ENCODE results near the gene ZNF26.
"Not testable (repeated sequence)": the region's sequence is repeated elsewhere in the genome, so short reads cannot be mapped to it uniquely, and the experiment has no call there.

The ZNF26 gene, protein sequence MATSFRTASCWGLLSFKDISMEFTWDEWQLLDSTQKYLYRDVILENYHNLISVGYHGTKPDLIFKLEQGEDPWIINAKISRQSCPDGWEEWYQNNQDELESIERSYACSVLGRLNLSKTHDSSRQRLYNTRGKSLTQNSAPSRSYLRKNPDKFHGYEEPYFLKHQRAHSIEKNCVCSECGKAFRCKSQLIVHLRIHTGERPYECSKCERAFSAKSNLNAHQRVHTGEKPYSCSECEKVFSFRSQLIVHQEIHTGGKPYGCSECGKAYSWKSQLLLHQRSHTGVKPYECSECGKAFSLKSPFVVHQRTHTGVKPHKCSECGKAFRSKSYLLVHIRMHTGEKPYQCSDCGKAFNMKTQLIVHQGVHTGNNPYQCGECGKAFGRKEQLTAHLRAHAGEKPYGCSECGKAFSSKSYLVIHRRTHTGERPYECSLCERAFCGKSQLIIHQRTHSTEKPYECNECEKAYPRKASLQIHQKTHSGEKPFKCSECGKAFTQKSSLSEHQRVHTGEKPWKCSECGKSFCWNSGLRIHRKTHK

GRCh38 chr12:132986001-132986884 lies at the start of gene ZNF26:
TSS of gene ZNF26 (plus strand) at chr12:132986367. CDS start at chr12:132986841, 474 bp downstream.
- peak; percentile 85 for DNase-seq (ENCODE audit: low read depth)

DNA sequence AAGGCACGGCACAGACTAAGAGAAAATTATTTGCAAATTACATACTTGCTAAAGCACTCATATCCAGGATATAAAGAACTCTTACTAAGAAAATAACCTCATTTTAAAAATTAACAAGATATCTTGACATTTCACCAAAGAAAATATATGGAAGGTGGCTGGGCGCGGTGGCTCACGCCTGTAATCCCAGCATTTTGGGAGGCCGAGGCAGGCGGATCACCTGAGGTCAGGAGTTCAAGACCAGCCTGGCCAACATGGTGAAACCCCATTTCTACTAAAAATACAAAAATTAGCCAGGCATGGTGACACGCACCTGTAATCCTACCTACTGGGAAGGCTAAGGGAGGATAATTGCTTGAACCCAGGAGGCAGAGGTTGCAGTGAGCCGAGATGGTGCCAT lies 49.2 kb upstream of the ZNF26 start:
- not testable (repeated sequence) for DNase-seq (ENCODE audit: low read depth)

DNA sequence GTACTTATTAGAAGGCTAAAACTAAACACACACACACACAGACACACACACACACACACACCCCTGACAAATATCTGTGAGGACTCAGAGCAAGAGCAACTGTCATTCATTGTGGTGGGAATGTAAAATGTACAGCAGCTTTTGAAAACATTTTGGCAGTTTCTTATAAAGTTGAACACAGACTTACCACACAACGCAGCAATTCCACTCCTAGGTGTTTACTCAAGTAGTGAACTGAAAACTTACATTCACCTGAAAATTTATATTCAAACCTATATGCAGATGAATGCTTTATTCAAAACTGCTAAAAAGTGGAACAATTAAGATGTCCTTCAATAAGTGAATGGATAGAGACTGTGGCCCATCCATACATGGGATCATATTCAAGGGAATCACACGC lies 48.7 kb upstream of the ZNF26 start:
- no peak for DNase-seq (ENCODE audit: low read depth)

- not testable (repeated sequence) for DNase-seq (ENCODE audit: low read depth)
Measured at GRCh38 chr12:132938807-132939206, 47.4 kb upstream of the ZNF26 start.

DNA sequence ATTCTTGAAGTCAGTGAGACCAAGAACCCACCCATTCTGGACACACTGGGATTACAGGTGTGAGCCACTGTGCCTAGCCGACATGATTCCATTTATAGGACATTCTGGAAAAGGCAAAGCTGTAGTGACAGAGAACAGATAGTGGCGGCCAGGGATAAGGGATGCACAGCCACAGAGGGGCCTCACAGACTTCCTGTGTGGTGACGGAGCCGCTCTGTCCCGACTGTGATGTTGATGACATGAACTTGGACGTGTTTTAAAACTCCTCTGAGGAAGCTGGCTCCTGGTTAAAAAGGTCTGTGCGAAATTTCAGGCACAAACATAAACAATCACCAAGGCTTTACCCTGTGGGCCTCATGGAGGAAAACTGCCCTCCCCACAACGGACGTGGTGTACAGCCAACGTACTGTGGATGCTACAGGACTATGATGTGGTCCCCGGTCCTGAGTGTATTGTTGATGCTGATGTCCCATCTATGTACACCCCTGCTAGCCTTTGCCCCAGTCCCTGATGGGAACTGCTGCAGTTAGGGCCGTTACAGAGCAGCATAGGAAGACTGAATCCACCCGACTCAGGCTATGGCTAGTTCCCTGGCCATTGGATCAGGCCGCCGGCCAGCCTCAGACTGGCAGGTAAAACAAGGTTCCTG lies 46.0 kb upstream of the ZNF26 start:
- no peak for DNase-seq (ENCODE audit: low read depth)

DNA sequence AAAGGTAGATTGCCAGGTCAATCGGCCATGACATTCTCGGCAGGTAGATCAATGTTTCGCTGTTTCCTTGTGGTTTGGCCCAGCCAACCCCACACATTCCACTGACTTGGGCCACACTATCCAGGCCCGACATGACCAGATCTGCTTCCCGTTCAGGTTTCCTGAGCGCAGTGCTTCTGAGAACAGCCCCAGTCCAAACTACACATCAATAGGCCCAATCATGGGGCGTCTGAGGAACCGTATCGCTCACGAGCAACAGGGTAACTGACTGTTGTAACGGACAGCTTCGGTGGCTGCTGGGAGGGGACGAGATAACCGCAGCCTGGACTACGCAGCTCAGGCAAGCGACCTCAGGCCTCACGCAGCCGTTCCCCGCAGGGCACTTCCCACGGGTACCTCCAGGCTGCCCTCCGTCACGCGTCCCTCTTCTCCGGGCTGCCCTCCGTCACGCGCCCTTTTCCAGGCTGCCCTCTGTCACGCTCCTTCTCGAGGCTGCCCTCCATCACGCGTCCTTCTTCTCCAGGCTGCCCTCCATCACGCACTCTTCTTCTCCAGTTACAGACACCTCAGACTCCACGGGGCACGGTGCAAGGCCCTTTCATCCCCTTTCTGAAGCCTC lies 44.7 kb upstream of the ZNF26 start:
- DNase-seq (ENCODE audit: low read depth): no peak

GRCh38 chr12:132942611-132943010 lies 43.6 kb upstream of the ZNF26 start:
- no peak for DNase-seq (ENCODE audit: low read depth)

DNA sequence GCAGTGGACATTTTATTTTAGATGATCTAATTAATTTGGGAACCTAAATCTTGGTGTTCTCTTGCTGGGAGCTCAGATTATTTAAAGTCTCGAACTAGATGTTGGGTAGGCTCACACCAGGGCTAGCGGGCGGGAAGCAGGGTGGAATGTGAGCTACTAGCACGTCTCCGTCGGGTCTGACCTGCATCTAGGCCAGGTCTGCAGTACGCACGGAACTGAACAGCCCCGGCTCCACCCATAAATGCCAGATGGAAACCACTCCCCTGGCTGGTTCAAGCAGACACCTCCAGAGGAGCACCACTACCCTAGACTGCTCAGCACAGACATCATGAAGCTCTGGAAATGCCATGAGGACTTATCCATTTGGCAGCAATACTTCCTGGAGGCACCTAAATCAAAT lies 40.4 kb upstream of the ZNF26 start:
- no peak for DNase-seq (ENCODE audit: low read depth)

DNA sequence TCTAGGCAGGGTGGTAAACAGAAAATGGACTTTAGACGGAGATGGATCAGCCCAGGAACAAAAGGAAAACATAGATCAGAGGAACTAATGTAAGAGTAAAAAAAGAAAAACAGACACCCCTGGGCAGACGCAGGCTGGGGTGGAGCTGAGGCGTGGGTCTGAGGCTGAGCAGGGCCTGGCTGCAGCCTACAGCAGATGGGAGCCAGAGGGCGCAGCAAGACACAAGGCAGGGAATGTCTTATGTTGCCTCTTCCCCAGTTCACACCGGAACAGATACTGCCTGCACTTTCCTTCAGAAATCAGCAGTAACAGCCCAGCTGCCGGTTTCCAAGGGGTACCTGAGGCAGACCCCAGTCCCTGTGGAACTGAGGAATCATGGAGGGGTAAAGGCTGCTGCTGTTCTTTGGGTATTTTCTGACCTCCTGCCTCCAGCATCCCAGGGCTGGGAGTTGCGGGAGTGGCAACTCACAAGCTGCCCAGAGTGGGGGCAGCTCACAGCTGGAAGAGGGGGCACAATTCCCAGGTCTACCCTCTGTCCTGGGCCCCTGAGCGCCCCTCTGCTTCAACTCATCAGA lies 39.8 kb upstream of the ZNF26 start:
- DNase-seq (ENCODE audit: low read depth): no peak

DNA sequence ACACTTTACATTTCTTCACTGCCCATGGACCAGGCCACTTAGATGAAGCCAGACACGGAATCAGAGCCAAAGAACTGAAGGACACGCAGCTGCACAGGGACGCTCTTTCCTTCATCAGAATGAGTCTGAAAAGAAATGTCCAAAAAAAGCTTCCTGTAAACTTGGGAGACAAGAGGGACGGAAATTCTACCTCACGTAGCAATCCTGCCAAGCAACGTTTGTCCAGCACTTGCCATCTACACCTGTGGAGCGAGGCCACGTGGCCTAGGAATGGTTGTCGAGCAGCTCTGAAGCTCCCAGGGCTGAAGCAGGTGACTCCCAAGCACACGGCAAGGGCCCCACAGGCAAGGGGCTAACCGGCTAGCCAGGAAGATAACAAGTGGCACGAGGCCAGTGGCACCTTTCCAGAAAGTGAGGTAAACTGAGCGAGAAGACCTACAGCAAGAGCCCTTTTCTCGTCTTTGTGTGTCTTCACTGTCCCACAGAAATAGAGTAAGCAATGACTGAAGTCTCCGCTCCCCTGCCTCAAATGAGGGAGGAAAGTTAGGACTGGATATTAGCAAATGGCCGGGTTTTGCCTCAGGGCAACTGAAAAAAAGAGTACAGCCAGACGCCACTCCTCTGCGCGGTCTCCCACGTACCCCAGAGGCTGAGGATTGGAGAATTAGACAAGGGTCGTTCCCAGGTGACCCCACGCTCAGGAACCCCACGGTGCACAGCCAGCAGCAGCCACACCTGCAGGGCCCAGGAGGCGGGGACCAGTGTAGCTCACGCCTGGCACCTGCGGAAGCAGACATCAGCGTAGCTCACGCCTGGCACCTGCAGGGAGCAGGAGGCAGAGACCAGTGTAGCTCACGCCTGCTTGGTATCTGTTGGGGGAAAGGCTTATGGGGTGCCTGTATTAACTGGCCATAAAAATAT lies 37.8 kb upstream of the ZNF26 start:
- no peak for DNase-seq (ENCODE audit: low read depth)

DNA sequence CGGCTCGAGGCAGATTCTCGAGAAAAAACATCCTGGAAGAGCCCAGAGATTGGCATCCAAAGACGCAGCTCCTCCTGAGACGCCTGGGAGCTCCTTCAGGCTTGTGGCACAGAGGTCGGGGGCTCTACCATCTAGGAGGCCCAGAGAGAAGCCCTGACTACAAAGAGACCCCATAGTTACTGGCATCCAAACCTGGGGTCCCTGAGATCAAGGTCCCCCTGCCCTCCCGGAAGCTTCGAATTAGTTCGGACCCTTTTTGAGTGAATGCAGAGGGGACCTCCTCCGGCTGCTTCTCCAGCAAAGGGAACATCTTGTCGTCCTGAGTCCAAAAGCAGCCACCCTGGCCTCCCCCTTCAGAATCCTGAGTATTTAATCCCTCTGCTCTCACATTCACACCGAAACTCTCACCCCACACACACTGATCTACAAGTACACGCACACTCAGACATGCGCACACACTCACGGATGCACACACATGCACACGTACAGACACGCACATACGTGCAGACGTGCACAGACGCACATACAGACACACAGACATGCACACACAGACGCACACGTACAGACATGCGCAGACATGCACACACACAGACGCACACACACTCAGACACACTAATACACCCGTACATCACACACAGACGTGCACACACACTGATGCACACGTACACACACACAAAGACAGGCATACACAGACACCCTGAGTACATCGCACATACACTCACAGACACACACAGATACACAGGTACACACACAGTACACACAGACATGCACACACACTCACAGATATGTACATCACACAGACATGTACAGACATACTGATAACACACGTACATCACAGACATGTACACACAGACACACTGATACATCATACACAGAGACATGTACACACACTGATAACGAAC lies 36.0 kb upstream of the ZNF26 start:
- DNase-seq (ENCODE audit: low read depth): no peak

- no peak for DNase-seq (ENCODE audit: low read depth)
Measured at GRCh38 chr12:132950844-132951535, 35.2 kb upstream of the ZNF26 start.

DNA sequence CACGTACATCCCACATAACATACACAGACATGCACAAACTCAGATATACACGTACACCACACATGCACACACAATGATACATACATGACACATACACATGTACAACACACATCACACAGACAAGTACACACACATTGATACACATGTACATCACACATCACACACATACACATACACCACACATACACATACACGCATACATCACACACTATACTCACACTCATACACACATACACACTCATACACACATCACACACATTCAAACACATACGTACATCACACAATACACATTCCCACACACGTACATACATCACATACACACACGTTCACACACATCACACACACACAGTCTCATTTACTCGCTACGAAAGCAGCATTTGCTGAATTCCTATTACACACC lies 34.5 kb upstream of the ZNF26 start:
- no peak for DNase-seq (ENCODE audit: low read depth)

- DNase-seq (ENCODE audit: low read depth): no peak
Measured at GRCh38 chr12:132952371-132953162, 33.6 kb upstream of the ZNF26 start.

DNA sequence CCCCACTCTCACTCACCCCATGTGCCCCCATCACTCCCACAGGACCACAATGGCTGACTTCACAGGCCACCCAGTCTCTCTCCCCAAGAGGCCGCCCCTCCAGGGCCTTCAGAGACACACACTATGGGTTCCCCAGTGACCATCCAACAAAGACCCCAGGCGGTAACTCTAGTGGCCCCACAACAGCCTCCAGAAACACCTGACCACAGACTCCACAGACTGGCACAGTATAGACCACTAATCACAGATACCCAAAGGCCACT lies 33.1 kb upstream of the ZNF26 start:
- DNase-seq (ENCODE audit: low read depth): no peak

DNA sequence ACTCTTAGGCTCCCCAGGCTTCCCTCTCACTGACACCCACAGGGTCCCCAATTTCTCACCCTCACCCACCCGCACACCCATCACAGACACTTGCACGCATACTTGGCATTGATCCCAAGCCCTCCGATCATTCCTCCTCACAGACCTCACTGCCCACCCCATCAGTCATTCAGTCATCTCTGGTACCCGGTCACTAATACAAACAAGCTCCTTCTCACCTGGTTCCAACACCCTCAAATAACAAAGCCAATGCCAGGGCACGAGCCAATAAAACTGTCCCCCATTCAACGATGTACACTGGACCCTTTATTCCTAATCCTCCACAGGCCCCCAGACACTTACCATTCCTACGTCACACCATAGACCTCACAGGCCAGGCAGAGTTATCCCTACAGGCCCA lies 32.4 kb upstream of the ZNF26 start:
- no peak for DNase-seq (ENCODE audit: low read depth)

- no peak for DNase-seq (ENCODE audit: low read depth)
Measured at GRCh38 chr12:132954471-132955048, 31.6 kb upstream of the ZNF26 start.
